A673 (cell line): Measurements from ENCODE around the gene COL28A1. TPM values are rescaled to one million over a fixed set of nuclear protein-coding genes. Genes with fewer than 3 reads are reported as not detected.
"Not testable (repeated sequence)": the region's sequence is repeated elsewhere in the genome, so short reads cannot be mapped to it uniquely, and the experiment has no call there.

Experiments used
- BruUV-seq: library from RNA; stranded (reverse); fragments of 400-500 nt; replicated peaks from 2 replicates; lab custom pipeline; 2021; lab: Mats Ljungman, UMichigan
- CTCF ChIA-PET: fragments of 300-600 bp; sonication (Branson Sonifier 250); formaldehyde crosslinking; loops from one replicate; lab custom pipeline; 2022; ENCODE audit warnings: antibody characterized with exemption; lab: Charles Lee
- POLR2A ChIA-PET: fragments of 300-600 bp; sonication (Branson Sonifier 250); formaldehyde crosslinking; loops from one replicate; lab custom pipeline; 2022; ENCODE audit warnings: antibody characterized with exemption; ENCODE audit not compliant: low non-redundant PET; lab: Charles Lee
- DNase-seq: peaks from one replicate; pipeline ENCODE4 v3.0.0-alpha.2; 2015; ENCODE audit warnings: low spot score
- H3K27ac ChIP-seq: fragments of 200-600 bp; sonication (generic); 2 replicates; pipeline ENCODE4 v1.5.1; 2016; ENCODE audit warnings: mixed run types, low read depth, mild to moderate bottlenecking, mixed read lengths, antibody characterized with exemption, low read length; ENCODE audit not compliant: poor library complexity, severe bottlenecking
- H3K27me3 ChIP-seq: fragments of 200-600 bp; sonication (generic); replicated peaks from 2 replicates; pipeline ENCODE4 v1.6.1; 2017; ENCODE audit warnings: mixed run types, low read depth, mild to moderate bottlenecking, mixed read lengths, antibody characterized with exemption, low read length; ENCODE audit not compliant: insufficient read depth, poor library complexity
- H3K36me3 ChIP-seq: fragments of 200-600 bp; sonication (generic); 2 replicates; pipeline ENCODE4 v1.6.1; 2016; ENCODE audit warnings: mixed run types, mild to moderate bottlenecking, mixed read lengths, antibody characterized with exemption, low read length; ENCODE audit not compliant: insufficient read depth, poor library complexity, severe bottlenecking
- H3K4me1 ChIP-seq: fragments of 200-600 bp; sonication (generic); 2 replicates; pipeline ENCODE4 v1.6.1; 2017; ENCODE audit warnings: mixed run types, mild to moderate bottlenecking, mixed read lengths, antibody characterized with exemption, low read length; ENCODE audit not compliant: insufficient read depth, poor library complexity, severe bottlenecking
- H3K4me3 ChIP-seq: fragments of 200-600 bp; sonication (generic); 2 replicates; pipeline ENCODE4 v1.5.1; 2016; ENCODE audit warnings: low read depth, mixed run types, mild to moderate bottlenecking, mixed read lengths, low read length; ENCODE audit not compliant: poor library complexity, severe bottlenecking
- H3K9me3 ChIP-seq: fragments of 200-600 bp; sonication (generic); 2 replicates; pipeline ENCODE4 v1.6.1; 2016; ENCODE audit warnings: mixed run types, low read depth, mild to moderate bottlenecking, mixed read lengths, antibody characterized with exemption, low read length; ENCODE audit not compliant: poor library complexity, severe bottlenecking
- CTCF ChIP-seq: fragments of 300-800, 200-600 bp; sonication (generic); conservative IDR thresholded peaks from 2 replicates; pipeline ENCODE4 v1.5.1; 2017; ENCODE audit warnings: low read depth, mild to moderate bottlenecking, antibody characterized with exemption, low read length, moderate library complexity, mixed read lengths
- EZH2 ChIP-seq: fragments of 200-600 bp; sonication (generic); IDR thresholded peaks from 2 replicates; pipeline ENCODE4 v1.6.1; 2017; ENCODE audit warnings: borderline replicate concordance, low read depth, mild to moderate bottlenecking, mixed read lengths, antibody characterized with exemption, low read length; ENCODE audit not compliant: poor library complexity, severe bottlenecking
- intact Hi-C: fragments of 100-400 bp; cut with micrococcal nuclease; formaldehyde crosslinking; loops from one replicate; pipeline ENCODE4 v1.10.0; 2022; ENCODE audit not compliant: unreplicated experiment
- total RNA-seq: library from RNA; stranded (reverse); gene quantifications from 2 replicates; pipeline ENCODE4 v1.2.3, GENCODE V29; 2021

COL28A1 gene
- total RNA-seq, 1 experiment from 2014 or later: 0.34 TPM

DNA sequence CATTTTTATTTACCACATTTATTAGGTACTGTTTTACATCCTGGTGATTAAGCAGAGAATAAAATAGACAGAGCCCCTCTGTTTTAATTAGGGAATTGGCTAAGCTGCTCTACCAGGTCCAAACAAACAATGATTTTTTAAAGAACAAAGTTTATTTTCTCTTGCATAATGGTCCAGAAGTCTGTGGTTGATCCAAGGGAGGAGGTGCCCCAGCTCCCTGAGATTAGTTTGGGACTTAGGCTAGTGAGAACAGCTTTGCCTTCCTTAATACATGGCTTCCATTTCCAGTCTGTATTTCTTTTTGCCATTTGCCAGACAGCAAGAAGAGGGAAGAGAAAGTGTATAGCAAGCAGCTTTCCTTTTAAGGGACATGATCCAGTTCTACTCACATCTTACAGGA, 28.1 kb upstream of the COL28A1 start:
- CTCF ChIA-PET: no interaction called here
- POLR2A ChIA-PET: no interaction called here

GRCh38 chr7:7563269-7563668, 27.6 kb upstream of the COL28A1 start:
- no peak for TF ChIP-seq EZH2
- no peak for TF ChIP-seq CTCF
- Histone ChIP-seq H3K27ac (no peak overlapping the region), H3K27me3 (no peaks in the 10 kb centered on the region), H3K4me3 (no peak overlapping the region), H3K9me3 (peaks cover 5% of the 10 kb centered on the region), H3K4me1 (peaks cover 15% of the 10 kb centered on the region), H3K36me3 (no peaks in the 10 kb centered on the region)
- BruUV-seq: no TSS peak
- ChIA-PET CTCF (no interaction called here), POLR2A (no interaction called here)
- no peak for DNase-seq
- intact Hi-C loops: no loop called here

More for the DNA sequence above, 28.1 kb upstream of the COL28A1 start:
- Histone ChIP-seq H3K9me3 (peaks cover 5% of the 10 kb centered on the region), H3K27ac (no peak overlapping the region), H3K36me3 (no peaks in the 10 kb centered on the region), H3K4me3 (no peak overlapping the region), H3K4me1 (peaks cover 20% of the 10 kb centered on the region), H3K27me3 (no peaks in the 10 kb centered on the region)
- no peak for DNase-seq
- TF ChIP-seq EZH2 (no peak), CTCF (no peak)
- BruUV-seq: no TSS peak
- intact Hi-C loops: no loop called here

GRCh38 chr7:7562736-7563135, 27.1 kb upstream of the COL28A1 start:
- ChIA-PET POLR2A (no interaction called here), CTCF (no interaction called here)

DNA sequence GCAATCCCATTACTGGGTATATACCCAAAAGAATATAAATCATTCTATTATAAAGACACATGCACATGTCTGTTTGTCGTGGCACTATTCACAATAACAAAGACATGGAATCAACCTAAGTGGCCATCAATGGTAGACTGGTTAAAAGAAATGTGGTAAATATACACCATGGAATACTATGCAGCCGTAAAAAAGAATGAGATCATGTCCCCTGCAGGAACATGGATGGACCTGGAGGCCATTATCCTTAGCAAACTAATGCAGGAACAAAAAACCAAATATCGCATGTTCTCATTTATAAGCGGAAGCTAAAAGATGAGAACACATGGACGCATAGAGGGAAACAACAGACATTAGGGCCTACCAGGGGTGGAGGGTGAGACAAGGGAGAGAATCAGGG, 25.9 kb upstream of the COL28A1 start:
- DNase-seq, intact Hi-C loops, H3K4me3 ChIP-seq, H3K36me3 ChIP-seq, H3K27me3 ChIP-seq, CTCF ChIA-PET, H3K9me3 ChIP-seq, H3K4me1 ChIP-seq, BruUV-seq, POLR2A ChIA-PET, H3K27ac ChIP-seq: not testable (repeated sequence)

More at GRCh38 chr7:7562736-7563135, 27.1 kb upstream of the COL28A1 start:
- Histone ChIP-seq H3K27me3 (no peaks in the 10 kb centered on the region), H3K4me3 (no peak overlapping the region), H3K36me3 (no peaks in the 10 kb centered on the region), H3K27ac (no peak overlapping the region), H3K4me1 (peaks cover 9% of the 10 kb centered on the region), H3K9me3 (peaks cover 5% of the 10 kb centered on the region)
- TF ChIP-seq EZH2 (no peak), CTCF (no peak)
- no peak for DNase-seq
- no TSS peak for BruUV-seq
- intact Hi-C loops: no loop called here
